Tibial artery (tissue), 4 donors: Measurements from ENCODE around the gene PTPRN2.

Experiments
- DNase-seq, 2 donors: peaks; one replicate each; pipeline ENCODE4 v3.0.0-alpha.2; 2019
- H3K27ac ChIP-seq, 2 donors: fragments of 200-600 bp; sonication (generic) in 1 of 2; 1 replicate in 1 of 2; 2 replicates in 1 of 2; pipeline ENCODE4 v1.5.1; 2018 to 2019; ENCODE audit warnings: mild to moderate bottlenecking in 1 of 2
- H3K27me3 ChIP-seq, 2 donors: fragments of 200-600 bp; sonication (generic) in 1 of 2; one replicate each; pipeline versions ENCODE4 v1.5.1 to v1.6.0; 2016 to 2019
- H3K36me3 ChIP-seq, 3 donors: fragments of 200-600 bp; sonication (generic) in 2 of 3; one replicate each; pipeline ENCODE4 v1.5.1; 2016 to 2019; ENCODE audit warnings: mild to moderate bottlenecking in 2 of 3
- H3K4me1 ChIP-seq, 4 donors: fragments of 200-600 bp; sonication (generic) in 2 of 4; 1 replicate in 3 of 4; 2 replicates in 1 of 4; pipeline ENCODE4 v1.5.1; 2016 to 2019
- H3K4me3 ChIP-seq, 2 donors: fragments of 200-600 bp; sonication (generic) in 1 of 2; 1 replicate in 1 of 2; 2 replicates in 1 of 2; pipeline ENCODE4 v1.5.1; 2018 to 2019; ENCODE audit warnings: mild to moderate bottlenecking in 2 of 2
- H3K9me3 ChIP-seq, 3 donors: fragments of 200-600 bp; sonication (generic) in 1 of 3; one replicate each; pipeline ENCODE4 v1.5.1; 2016 to 2019
- CTCF ChIP-seq, 2 experiments: fragments of 200-600 bp in 1 of 2; fragments of 450-650 bp in 1 of 2; IDR thresholded peaks; one replicate each; pipeline ENCODE4 v1.5.1; 2017 to 2019; ENCODE audit warnings: antibody characterized with exemption in 2 of 2, mild to moderate bottlenecking in 1 of 2, moderate library complexity in 1 of 2
- intact Hi-C: fragments of 100-400 bp; cut with DNase I; formaldehyde crosslinking; loops from one replicate; pipeline ENCODE4 v1.15.0; 2023; ENCODE audit warnings: low total_unique reads

PTPRN2 gene

GRCh38 chr7:158000160-158000559, 587.5 kb downstream of the PTPRN2 start:
- intact Hi-C loops = no loop called here
- no peak for TF ChIP-seq CTCF (IDR thresholded peaks at IDR 0.05)

GRCh38 chr7:157998884-157999552, 588.6 kb downstream of the PTPRN2 start:
- H3K9me3 ChIP-seq = peaks cover 0 to 7% (median 0%) of the 10 kb centered on the region in 3 donors
- no peaks in the 10 kb centered on the region for H3K36me3 ChIP-seq
- DNase-seq = no peak
- intact Hi-C loops = no loop called here
- no peak overlapping the region for H3K4me3 ChIP-seq
- H3K4me1 ChIP-seq = peaks cover 0 to 3% (median 0%) of the 10 kb centered on the region in 4 donors
- TF ChIP-seq CTCF (IDR thresholded peaks at IDR 0.05) = no peak
- no peak overlapping the region for H3K27ac ChIP-seq
- peaks cover 0 to 12% of the 10 kb centered on the region in 2 donors for H3K27me3 ChIP-seq

More at GRCh38 chr7:158000160-158000559, 587.5 kb downstream of the PTPRN2 start:
- H3K27ac ChIP-seq = no peak overlapping the region
- peaks cover 0 to 9% (median 0%) of the 10 kb centered on the region in 4 donors for H3K4me1 ChIP-seq
- H3K27me3 ChIP-seq = peaks cover 0 to 12% of the 10 kb centered on the region in 2 donors
- H3K36me3 ChIP-seq = no peaks in the 10 kb centered on the region
- H3K9me3 ChIP-seq = peaks cover 0 to 7% (median 0%) of the 10 kb centered on the region in 3 donors
- H3K4me3 ChIP-seq = no peak overlapping the region
- no peak for DNase-seq

GRCh38 chr7:157997471-157997870, 590.2 kb downstream of the PTPRN2 start:
- Histone ChIP-seq H3K4me1 (no peaks in the 10 kb centered on the region), H3K36me3 (no peaks in the 10 kb centered on the region), H3K9me3 (peaks cover 0 to 7% (median 0%) of the 10 kb centered on the region in 3 donors), H3K27ac (no peak overlapping the region), H3K4me3 (no peak overlapping the region), H3K27me3 (peaks cover 0 to 12% of the 10 kb centered on the region in 2 donors)
- intact Hi-C loops = no loop called here
- no peak for TF ChIP-seq CTCF (IDR thresholded peaks at IDR 0.05)
- DNase-seq = no peak

- H3K27me3 ChIP-seq = peaks cover 0 to 12% of the 10 kb centered on the region in 2 donors
- H3K27ac ChIP-seq = no peak overlapping the region
- TF ChIP-seq CTCF (IDR thresholded peaks at IDR 0.05) = no peak
- peaks cover 0 to 7% (median 0%) of the 10 kb centered on the region in 3 donors for H3K9me3 ChIP-seq
- no peaks in the 10 kb centered on the region for H3K36me3 ChIP-seq
- no peaks in the 10 kb centered on the region for H3K4me1 ChIP-seq
- no peak for DNase-seq
- intact Hi-C loops = no loop called here
- no peak overlapping the region for H3K4me3 ChIP-seq
These were observed 590.6 kb downstream of the PTPRN2 start for GRCh38 chr7:157997080-157997440.

GRCh38 chr7:157996359-157997079, 591.1 kb downstream of the PTPRN2 start:
- intact Hi-C loops = no loop called here
- Histone ChIP-seq H3K36me3 (no peaks in the 10 kb centered on the region), H3K4me1 (no peaks in the 10 kb centered on the region), H3K27ac (no peak overlapping the region), H3K9me3 (peaks cover 0 to 7% (median 0%) of the 10 kb centered on the region in 3 donors), H3K4me3 (no peak overlapping the region), H3K27me3 (peaks cover 0 to 11% of the 10 kb centered on the region in 2 donors)
- TF ChIP-seq CTCF (IDR thresholded peaks at IDR 0.05) = no peak
- DNase-seq = no peak
